Endothelial cell of umbilical vein (primary cell): Measurements from ENCODE around the gene OR10D3. TPM values are rescaled to one million over a fixed set of nuclear protein-coding genes. Genes with fewer than 3 reads are reported as not detected.

Experiments used
- BruUV-seq: library from RNA; stranded (reverse); fragments of 400-500 nt; replicated peaks from 2 replicates; lab custom pipeline; 2021; lab: Mats Ljungman, UMichigan
- CTCF ChIA-PET: fragments of 300-600, 350-600 bp; sonication (Branson Sonifier 250); formaldehyde crosslinking; loops from one replicate; lab custom pipeline; 2021; ENCODE audit warnings: antibody characterized with exemption, inconsistent platforms; lab: Charles Lee
- POLR2A ChIA-PET: fragments of 300-600, 350-600 bp; sonication (Branson Sonifier 250); formaldehyde crosslinking; loops from one replicate; lab custom pipeline; 2021; ENCODE audit warnings: antibody characterized with exemption, inconsistent platforms; lab: Charles Lee
- DNase-seq: peaks from one replicate; pipeline ENCODE4 v3.0.0-alpha.2; 2011; ENCODE audit warnings: low read depth, low spot score
- FAIRE-seq: peaks from 2 replicates; lab custom pipeline; 2011; peaks lifted over from hg19 to GRCh38; lab: Jason Lieb, UNC
- H2AFZ ChIP-seq: 2 replicates; pipeline ENCODE4 v1.6.0; 2012; ENCODE audit warnings: low read depth, low read length, control low read depth, inconsistent platforms
- H3K27ac ChIP-seq: 2 replicates; pipeline ENCODE4 v1.5.1; 2011; ENCODE audit warnings: low read depth, mild to moderate bottlenecking, control low read depth, low read length, moderate library complexity; ENCODE audit not compliant: insufficient read depth
- H3K27me3 ChIP-seq, 2 experiments: 2 replicates each; pipeline versions ENCODE4 v1.6.0 to v1.6.1; 2011; ENCODE audit warnings: low read length in 2 of 2, mixed read lengths in 1 of 2; ENCODE audit not compliant: control insufficient read depth in 2 of 2, insufficient read depth in 2 of 2
- H3K36me3 ChIP-seq, 2 experiments: 2 replicates in 1 of 2; 3 replicates in 1 of 2; pipeline ENCODE4 v1.5.1; 2011; ENCODE audit warnings: low read length in 2 of 2, mild to moderate bottlenecking in 1 of 2, moderate library complexity in 1 of 2; ENCODE audit not compliant: control insufficient read depth in 2 of 2, insufficient read depth in 2 of 2; ENCODE audit errors: extremely low read depth in 1 of 2
- H3K4me1 ChIP-seq: 3 replicates; pipeline ENCODE4 v1.5.1; 2011; ENCODE audit warnings: mild to moderate bottlenecking, low read length; ENCODE audit not compliant: control insufficient read depth, insufficient read depth; ENCODE audit errors: extremely low read depth
- H3K4me2 ChIP-seq: 2 replicates; pipeline ENCODE4 v1.6.1; 2011; ENCODE audit warnings: low read length, control low read depth, mixed read lengths; ENCODE audit not compliant: insufficient read depth
- H3K4me3 ChIP-seq, 3 experiments: fragments of 200-600 bp in 1 of 3; sonication (generic), shearing (Covaris generic) in 1 of 3; replicated peaks in 1 of 3; 2 replicates each; pipeline ENCODE4 v1.5.1; 2011 to 2016; ENCODE audit warnings: control low read depth in 3 of 3, low read length in 3 of 3, mild to moderate bottlenecking in 2 of 3, inconsistent platforms in 1 of 3, low read depth in 1 of 3, moderate library complexity in 1 of 3; ENCODE audit not compliant: insufficient read depth in 1 of 3
- H3K79me2 ChIP-seq: 2 replicates; pipeline ENCODE4 v1.6.0; 2012; ENCODE audit warnings: low read length, inconsistent platforms; ENCODE audit not compliant: control insufficient read depth, insufficient read depth
- H3K9ac ChIP-seq: replicated peaks from 2 replicates; pipeline ENCODE3; 2011; ENCODE audit warnings: low read length, control low read depth; ENCODE audit not compliant: insufficient read depth; ENCODE audit errors: extremely low read depth
- H3K9me1 ChIP-seq: replicated peaks from 3 replicates; pipeline ENCODE4 v1.6.0; 2011; ENCODE audit warnings: mild to moderate bottlenecking, low read length; ENCODE audit not compliant: control insufficient read depth, insufficient read depth; ENCODE audit errors: extremely low read depth
- H3K9me3 ChIP-seq: replicated peaks from 2 replicates; pipeline ENCODE4 v1.5.1; 2012; ENCODE audit warnings: low read length, inconsistent platforms; ENCODE audit not compliant: control insufficient read depth, insufficient read depth
- H4K20me1 ChIP-seq: replicated peaks from 2 replicates; pipeline ENCODE3; 2011; ENCODE audit warnings: mild to moderate bottlenecking, low read length; ENCODE audit not compliant: control insufficient read depth, insufficient read depth; ENCODE audit errors: extremely low read depth
- CTCF ChIP-seq, 2 donors: IDR thresholded peaks; 1 replicate in 1 of 2; 2 replicates in 1 of 2; pipeline ENCODE4 v1.5.1; 2011; ENCODE audit warnings: low read length in 2 of 2, mild to moderate bottlenecking in 2 of 2, moderate library complexity in 2 of 2, control low read depth in 1 of 2, inconsistent platforms in 1 of 2, low read depth in 1 of 2; ENCODE audit not compliant: insufficient read depth in 1 of 2; ENCODE audit errors: extremely low read depth in 1 of 2
- EZH2 ChIP-seq: IDR thresholded peaks from 2 replicates; pipeline ENCODE4 v1.6.1; 2012; ENCODE audit warnings: borderline replicate concordance, low read depth, mild to moderate bottlenecking, moderate library complexity, low read length, inconsistent platforms; ENCODE audit not compliant: severe bottlenecking
- FOS ChIP-seq: IDR thresholded peaks from 2 replicates; pipeline ENCODE4 v1.6.1; 2011; ENCODE audit warnings: mild to moderate bottlenecking, low read length, moderate library complexity, borderline replicate concordance; ENCODE audit not compliant: insufficient read depth
- GATA2 ChIP-seq: IDR thresholded peaks from 2 replicates; pipeline ENCODE4 v1.7.0; 2011; ENCODE audit warnings: low read depth, mild to moderate bottlenecking, moderate library complexity, mixed read lengths, low read length; ENCODE audit not compliant: insufficient read length, insufficient read depth
- JUN ChIP-seq: IDR thresholded peaks from 2 replicates; pipeline ENCODE4 v1.6.1; 2011; ENCODE audit warnings: borderline replicate concordance, low read depth; ENCODE audit not compliant: insufficient read length, insufficient read depth
- MAX ChIP-seq: IDR thresholded peaks from 2 replicates; pipeline ENCODE4 v1.6.1; 2011; ENCODE audit not compliant: insufficient read depth, insufficient read length
- MYC ChIP-seq: IDR thresholded peaks from one replicate; pipeline ENCODE4 v1.6.1; 2011; ENCODE audit warnings: mild to moderate bottlenecking, low read depth, low read length
- POLR2A ChIP-seq: IDR thresholded peaks from 2 replicates; pipeline ENCODE4 v1.6.1; 2012; ENCODE audit warnings: low read depth, mild to moderate bottlenecking, control low read depth, low read length
- POLR2AphosphoS5 ChIP-seq: IDR thresholded peaks from 2 replicates; pipeline ENCODE4 v1.6.1; 2012; ENCODE audit warnings: low read depth, mild to moderate bottlenecking, control low read depth, low read length, moderate library complexity; ENCODE audit not compliant: insufficient read depth
- dilution Hi-C: fragments of 300-500 bp; cut with MboI; formaldehyde crosslinking; loops from one replicate; pipeline ENCODE4 v1.15.0; 2019; ENCODE audit warnings: low sequenced_read_pairs; ENCODE audit not compliant: extremely low pct_ligation_motif_present
- intact Hi-C: fragments of 100-400 bp; cut with micrococcal nuclease; formaldehyde crosslinking; loops from one replicate; pipeline ENCODE4 v1.10.0; 2022
- polyA plus RNA-seq, 4 experiments: library from polyadenylated mRNA; depleted of rRNA in 3 of 4; stranded (reverse) in 3 of 4; unstranded in 1 of 4; fragments of >200 nt; gene quantifications; 2 replicates each; pipeline versions ENCODE4 v1.2.1 to v1.2.3, GENCODE V29; 2011 to 2012; ENCODE audit warnings: missing spikeins in 1 of 4
- total RNA-seq: library from RNA; stranded (reverse); gene quantifications from 2 replicates; pipeline ENCODE4 v1.2.3, GENCODE V29; 2021

OR10D3 gene
- total and polyA plus RNA-seq, 2 donors (not counting 3 experiments of a cell fraction or from before 2014, with no cell fraction given): not detected

- Histone ChIP-seq H3K9me1 (no peaks in the 10 kb centered on the region), H3K4me2 (no peak overlapping the region), H3K27me3 (peaks cover 1 to 6% of the 10 kb centered on the region in 2 experiments), H3K4me1 (no peaks in the 10 kb centered on the region), H3K4me3 (no peak overlapping the region), H3K79me2 (no peaks in the 10 kb centered on the region), H2AFZ (no peak overlapping the region), H3K9ac (no peak overlapping the region), H4K20me1 (no peaks in the 10 kb centered on the region), H3K9me3 (no peaks in the 10 kb centered on the region), H3K27ac (no peak overlapping the region), H3K36me3 (no peaks in the 10 kb centered on the region)
- no TSS peak for BruUV-seq
- CTCF ChIA-PET: interaction anchor here (1.0 to 1.8 kb wide), 3 partner anchors 10 to 13 kb away, joined by 3 to 5 read pairs (median 3); no protein-coding TSS in a partner anchor
- POLR2A ChIA-PET: no interaction called here
- TF ChIP-seq CTCF (IDR thresholded peaks at IDR 0.05; ENCODE audit: extremely low read depth in 1 of 2, insufficient read depth in 1 of 2, low read depth in 1 of 2, low read length in 2 of 2): no peak
- TF ChIP-seq MAX: no peak
- no peak for TF ChIP-seq JUN
- TF ChIP-seq EZH2: no peak
- no peak for TF ChIP-seq GATA2
- no peak for TF ChIP-seq POLR2AphosphoS5
- no peak for TF ChIP-seq POLR2A
- TF ChIP-seq FOS: no peak
- no peak for TF ChIP-seq MYC
- DNase-seq (no peak), FAIRE-seq (no peak)
- dilution Hi-C loops: no loop called here
- intact Hi-C loops: no loop called here
Measured at GRCh38 chr11:124207102-124207792, 24.1 kb downstream of the OR10D3 start.
